Body of pancreas (tissue), 4 donors: ENCODE measurements around the gene CCR7. TPM values are rescaled to one million over a fixed set of nuclear protein-coding genes. Genes with fewer than 3 reads are reported as not detected.

ENCODE experiments used
- ATAC-seq: fragments of 150-250 bp; one replicate; pipeline ENCODE4 v1.9.1; 2016
- DNase-seq, 4 donors: peaks; one replicate each; pipeline ENCODE4 v3.0.0-alpha.2; 2019
- H3K27ac ChIP-seq, 4 donors: fragments of 200-600 bp; sonication (generic); 1 replicate in 3 of 4; 2 replicates in 1 of 4; pipeline versions ENCODE4 v1.5.1 to v1.6.1; 2016 to 2019; ENCODE audit warnings: mild to moderate bottlenecking in 1 of 4, mixed read lengths in 1 of 4, moderate library complexity in 1 of 4
- H3K27me3 ChIP-seq, 2 donors: fragments of 200-600 bp; sonication (generic); one replicate each; pipeline ENCODE4 v1.6.0; 2016; ENCODE audit warnings: mild to moderate bottlenecking in 1 of 2
- H3K36me3 ChIP-seq, 2 donors: fragments of 200-600 bp; sonication (generic); replicated peaks in 1 of 2; 2 replicates each; pipeline ENCODE4 v1.5.1; 2016; ENCODE audit warnings: low read depth in 2 of 2; ENCODE audit not compliant: insufficient read depth in 1 of 2
- H3K4me1 ChIP-seq: fragments of 200-600 bp; sonication (generic); one replicate; pipeline ENCODE4 v1.6.0; 2016
- H3K4me3 ChIP-seq, 2 donors: fragments of 200-600 bp; sonication (generic); 1 replicate in 1 of 2; 2 replicates in 1 of 2; pipeline ENCODE4 v1.5.1; 2016 to 2019
- H3K9me3 ChIP-seq, 3 donors: fragments of 200-600 bp; sonication (generic); 1 replicate in 2 of 3; 2 replicates in 1 of 3; pipeline ENCODE4 v1.5.1; 2016
- POLR2A ChIP-seq, 3 donors: fragments of 450-650 bp; IDR thresholded peaks; one replicate each; pipeline ENCODE4 v1.6.1; 2016; ENCODE audit warnings: antibody characterized with exemption in 3 of 3, mild to moderate bottlenecking in 2 of 3
- WGBS, 2 donors: methylation state at CpG; one replicate each; pipeline ENCODE4 v1.1.5; 2017; 5-methylcytosine and 5-hydroxymethylcytosine counted together
- intact Hi-C: fragments of 100-400 bp; cut with DNase I; formaldehyde crosslinking; loops from one replicate; pipeline ENCODE4 v1.15.1; 2023
- total RNA-seq, 2 donors: library from RNA; depleted of rRNA; stranded (reverse); fragments of >200 nt; gene quantifications; one replicate each; pipeline ENCODE4 v1.1.0, GENCODE V29; 2016
- TF ChIP-seq, protein P1 (sequence below), 7 experiments: fragments of 450-650 bp in 4 of 7; fragments of 200-600 bp in 3 of 7; sonication (generic) in 3 of 7; IDR thresholded peaks; one replicate each; pipeline ENCODE4 v1.5.1; 2016 to 2019; ENCODE audit warnings: antibody characterized with exemption in 7 of 7

Gene CCR7
- total RNA-seq, 2 donors from 2014 or later: 0.26 TPM; not detected in 1

- Histone ChIP-seq H3K4me3 (no peak overlapping the region), H3K27ac (no peak overlapping the region), H3K9me3 (no peaks in the 10 kb centered on the region), H3K4me1 (no peaks in the 10 kb centered on the region), H3K36me3 (no peaks in the 10 kb centered on the region), H3K27me3 (no peaks in the 10 kb centered on the region)
- intact Hi-C loops: no loop called here
- TF ChIP-seq, protein P1, sequence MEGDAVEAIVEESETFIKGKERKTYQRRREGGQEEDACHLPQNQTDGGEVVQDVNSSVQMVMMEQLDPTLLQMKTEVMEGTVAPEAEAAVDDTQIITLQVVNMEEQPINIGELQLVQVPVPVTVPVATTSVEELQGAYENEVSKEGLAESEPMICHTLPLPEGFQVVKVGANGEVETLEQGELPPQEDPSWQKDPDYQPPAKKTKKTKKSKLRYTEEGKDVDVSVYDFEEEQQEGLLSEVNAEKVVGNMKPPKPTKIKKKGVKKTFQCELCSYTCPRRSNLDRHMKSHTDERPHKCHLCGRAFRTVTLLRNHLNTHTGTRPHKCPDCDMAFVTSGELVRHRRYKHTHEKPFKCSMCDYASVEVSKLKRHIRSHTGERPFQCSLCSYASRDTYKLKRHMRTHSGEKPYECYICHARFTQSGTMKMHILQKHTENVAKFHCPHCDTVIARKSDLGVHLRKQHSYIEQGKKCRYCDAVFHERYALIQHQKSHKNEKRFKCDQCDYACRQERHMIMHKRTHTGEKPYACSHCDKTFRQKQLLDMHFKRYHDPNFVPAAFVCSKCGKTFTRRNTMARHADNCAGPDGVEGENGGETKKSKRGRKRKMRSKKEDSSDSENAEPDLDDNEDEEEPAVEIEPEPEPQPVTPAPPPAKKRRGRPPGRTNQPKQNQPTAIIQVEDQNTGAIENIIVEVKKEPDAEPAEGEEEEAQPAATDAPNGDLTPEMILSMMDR (IDR thresholded peaks at IDR 0.05): no peak
- TF ChIP-seq POLR2A (IDR thresholded peaks at IDR 0.05): no peak
- no peak for ATAC-seq
- WGBS, 2 donors: 59 to 62% methylated on average over 10 of the region's 10 CpGs
- DNase-seq: no peak
Measured at GRCh38 chr17:40606548-40607353, 41.5 kb upstream of the CCR7 start.

- no peak overlapping the region for H3K27ac ChIP-seq
- H3K4me3 ChIP-seq: no peak overlapping the region
- ATAC-seq (no peak), DNase-seq (no peak)
- H3K36me3 ChIP-seq: no peaks in the 10 kb centered on the region
- intact Hi-C loops: no loop called here
- 62 to 75% methylated on average over 6 of the region's 6 CpGs for WGBS, 2 donors
- no peaks in the 10 kb centered on the region for H3K4me1 ChIP-seq
- no peaks in the 10 kb centered on the region for H3K27me3 ChIP-seq
- TF ChIP-seq, protein P1 (IDR thresholded peaks at IDR 0.05): no peak
- no peak for TF ChIP-seq POLR2A (IDR thresholded peaks at IDR 0.05)
- no peaks in the 10 kb centered on the region for H3K9me3 ChIP-seq
Measured at GRCh38 chr17:40605306-40605705, 40.0 kb upstream of the CCR7 start.

DNA sequence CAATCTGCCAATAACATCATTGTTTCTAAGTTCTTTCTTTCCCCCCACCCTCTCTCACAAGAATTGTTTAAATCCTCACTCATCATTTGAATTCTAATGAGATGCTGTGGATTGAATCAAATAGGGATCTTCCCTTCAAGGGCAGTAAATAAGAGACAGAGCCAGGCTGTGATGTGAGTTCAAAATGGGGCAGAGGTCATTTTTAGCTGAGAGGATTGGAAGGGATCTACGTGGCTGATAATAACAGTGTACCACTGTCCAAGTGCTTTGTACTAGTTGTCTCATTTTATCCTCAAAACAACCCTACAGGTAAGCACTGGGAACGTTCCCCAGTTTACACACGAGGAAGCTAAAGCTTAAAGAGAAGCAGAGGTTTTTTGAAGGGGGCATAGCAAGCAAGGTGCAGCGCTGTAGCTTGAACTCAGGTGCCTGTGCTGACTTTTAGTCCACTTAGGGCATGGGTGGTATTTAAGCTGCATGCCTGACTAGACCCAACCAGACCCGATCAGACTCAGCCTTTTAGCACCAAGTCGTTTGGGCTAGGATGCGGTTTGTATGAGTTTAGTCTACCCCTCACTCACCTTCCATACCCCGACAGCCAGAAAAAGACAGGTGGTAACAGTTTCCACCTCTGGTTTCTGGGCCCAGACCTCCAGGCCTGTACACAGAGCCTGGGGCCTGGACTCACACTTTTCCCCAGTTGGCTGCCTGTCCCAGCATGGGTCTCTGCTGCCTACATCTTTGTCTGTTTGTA, 39.2 kb upstream of the CCR7 start:
- 62 to 67% methylated on average over 8 of the region's 8 CpGs for WGBS, 2 donors
- TF ChIP-seq, protein P1 (IDR thresholded peaks at IDR 0.05): no peak
- TF ChIP-seq POLR2A (IDR thresholded peaks at IDR 0.05): no peak
- H3K4me1 ChIP-seq: no peaks in the 10 kb centered on the region
- H3K36me3 ChIP-seq: no peaks in the 10 kb centered on the region
- intact Hi-C loops: no loop called here
- ATAC-seq: no peak
- H3K9me3 ChIP-seq: no peaks in the 10 kb centered on the region
- H3K4me3 ChIP-seq: no peak overlapping the region
- H3K27ac ChIP-seq: no peak overlapping the region
- no peaks in the 10 kb centered on the region for H3K27me3 ChIP-seq
- no peak for DNase-seq

DNA sequence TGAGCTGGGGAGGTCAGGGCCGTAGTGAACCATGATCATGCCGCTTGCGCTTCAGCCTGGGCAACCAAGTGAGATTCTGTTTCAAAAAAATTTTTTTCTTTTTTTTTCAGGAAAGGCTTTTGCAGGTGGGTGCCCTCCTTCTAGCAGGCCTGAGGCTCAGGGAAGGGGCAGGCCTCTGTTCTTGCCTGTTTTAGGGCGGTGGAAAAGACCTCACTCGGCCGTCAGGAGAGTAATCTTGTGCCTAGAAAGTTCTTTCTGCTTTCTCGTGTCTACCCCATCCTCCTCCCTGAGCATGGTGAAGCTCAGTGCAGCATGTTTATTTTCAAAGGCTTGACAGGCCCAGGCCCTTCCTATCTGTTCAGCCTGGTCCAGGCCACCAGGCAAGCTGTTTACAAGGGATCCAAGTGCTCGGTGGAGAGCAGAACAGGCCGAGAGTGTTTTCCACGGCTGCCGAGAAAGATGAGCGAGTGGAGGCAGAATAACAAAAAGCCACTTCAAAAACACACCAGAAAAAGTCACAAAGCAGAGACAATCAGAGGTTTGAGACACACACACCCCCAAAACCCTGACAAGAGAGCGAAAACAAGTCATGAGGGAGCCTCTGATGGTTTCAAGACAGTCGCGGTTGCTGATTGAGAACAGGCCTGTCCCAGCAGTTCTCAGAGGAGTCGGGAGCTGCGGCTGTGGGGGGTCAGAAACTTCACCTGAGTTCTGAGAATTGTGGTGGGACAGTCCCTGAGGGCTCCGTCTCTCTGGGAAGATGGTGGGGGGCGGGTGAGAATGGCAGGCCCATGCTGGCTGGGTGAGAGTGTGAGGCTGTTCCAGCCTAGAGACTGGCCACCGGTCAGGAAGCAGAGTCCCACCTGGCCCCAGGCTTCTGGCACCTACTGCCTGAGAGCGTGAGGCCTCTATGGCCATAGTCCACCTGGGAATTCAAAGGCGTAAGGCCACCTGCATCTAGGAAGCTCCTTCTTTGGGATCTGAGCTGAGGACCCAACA, 37.5 kb upstream of the CCR7 start:
- intact Hi-C loops: no loop called here
- H3K4me3 ChIP-seq: no peak overlapping the region
- DNase-seq (no peak), ATAC-seq (no peak)
- no peaks in the 10 kb centered on the region for H3K4me1 ChIP-seq
- 83 to 85% methylated on average over 22 of the region's 22 CpGs for WGBS, 2 donors
- H3K27ac ChIP-seq: no peak overlapping the region
- TF ChIP-seq, protein P1 (IDR thresholded peaks at IDR 0.05): no peak
- TF ChIP-seq POLR2A (IDR thresholded peaks at IDR 0.05): no peak
- no peaks in the 10 kb centered on the region for H3K36me3 ChIP-seq
- H3K27me3 ChIP-seq: no peaks in the 10 kb centered on the region
- H3K9me3 ChIP-seq: no peaks in the 10 kb centered on the region
